ENCODE measurements around the gene CFAP100.

CFAP100 gene

DNA sequence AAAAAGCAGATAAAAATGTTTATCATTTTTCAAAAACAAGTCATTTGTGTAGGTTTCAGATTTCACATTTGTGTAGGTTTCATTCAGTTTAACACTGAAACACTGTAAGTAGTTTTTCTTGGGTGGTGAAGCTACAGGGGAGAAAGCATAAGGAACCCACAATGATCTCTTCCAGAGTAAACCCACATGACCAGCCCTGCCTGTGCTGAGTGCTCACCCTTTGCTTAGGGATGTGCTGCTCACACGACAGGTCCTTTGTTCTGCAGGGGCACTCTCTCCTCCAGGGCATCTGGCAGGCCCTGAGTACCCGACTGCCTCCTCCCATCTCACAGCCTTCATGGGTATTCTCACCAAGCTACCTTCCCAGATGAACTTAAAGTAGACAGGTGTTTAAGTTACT is 52.1 kb downstream of the CFAP100 start:
- TF ChIP-seq TAF1 (IDR thresholded peaks at IDR 0.05; ENCODE audit: borderline replicate concordance, insufficient read depth, low read length) (no peak), FOXP2 (optimal IDR thresholded peaks at IDR 0.05; ENCODE audit: borderline replicate concordance, extremely low read depth, extremely low read length, insufficient read depth) (no peak), POLR2AphosphoS5 (IDR thresholded peaks at IDR 0.05; ENCODE audit: low read depth, low read length) (no peak), SIN3A (IDR thresholded peaks at IDR 0.05; ENCODE audit: borderline replicate concordance, insufficient read depth, low read length) (no peak)
- TF ChIP-seq, protein P1, sequence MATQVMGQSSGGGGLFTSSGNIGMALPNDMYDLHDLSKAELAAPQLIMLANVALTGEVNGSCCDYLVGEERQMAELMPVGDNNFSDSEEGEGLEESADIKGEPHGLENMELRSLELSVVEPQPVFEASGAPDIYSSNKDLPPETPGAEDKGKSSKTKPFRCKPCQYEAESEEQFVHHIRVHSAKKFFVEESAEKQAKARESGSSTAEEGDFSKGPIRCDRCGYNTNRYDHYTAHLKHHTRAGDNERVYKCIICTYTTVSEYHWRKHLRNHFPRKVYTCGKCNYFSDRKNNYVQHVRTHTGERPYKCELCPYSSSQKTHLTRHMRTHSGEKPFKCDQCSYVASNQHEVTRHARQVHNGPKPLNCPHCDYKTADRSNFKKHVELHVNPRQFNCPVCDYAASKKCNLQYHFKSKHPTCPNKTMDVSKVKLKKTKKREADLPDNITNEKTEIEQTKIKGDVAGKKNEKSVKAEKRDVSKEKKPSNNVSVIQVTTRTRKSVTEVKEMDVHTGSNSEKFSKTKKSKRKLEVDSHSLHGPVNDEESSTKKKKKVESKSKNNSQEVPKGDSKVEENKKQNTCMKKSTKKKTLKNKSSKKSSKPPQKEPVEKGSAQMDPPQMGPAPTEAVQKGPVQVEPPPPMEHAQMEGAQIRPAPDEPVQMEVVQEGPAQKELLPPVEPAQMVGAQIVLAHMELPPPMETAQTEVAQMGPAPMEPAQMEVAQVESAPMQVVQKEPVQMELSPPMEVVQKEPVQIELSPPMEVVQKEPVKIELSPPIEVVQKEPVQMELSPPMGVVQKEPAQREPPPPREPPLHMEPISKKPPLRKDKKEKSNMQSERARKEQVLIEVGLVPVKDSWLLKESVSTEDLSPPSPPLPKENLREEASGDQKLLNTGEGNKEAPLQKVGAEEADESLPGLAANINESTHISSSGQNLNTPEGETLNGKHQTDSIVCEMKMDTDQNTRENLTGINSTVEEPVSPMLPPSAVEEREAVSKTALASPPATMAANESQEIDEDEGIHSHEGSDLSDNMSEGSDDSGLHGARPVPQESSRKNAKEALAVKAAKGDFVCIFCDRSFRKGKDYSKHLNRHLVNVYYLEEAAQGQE (IDR thresholded peaks at IDR 0.05; ENCODE audit: insufficient read depth in 1 of 2, low read depth in 2 of 2, low read length in 2 of 2), result no peak

DNA sequence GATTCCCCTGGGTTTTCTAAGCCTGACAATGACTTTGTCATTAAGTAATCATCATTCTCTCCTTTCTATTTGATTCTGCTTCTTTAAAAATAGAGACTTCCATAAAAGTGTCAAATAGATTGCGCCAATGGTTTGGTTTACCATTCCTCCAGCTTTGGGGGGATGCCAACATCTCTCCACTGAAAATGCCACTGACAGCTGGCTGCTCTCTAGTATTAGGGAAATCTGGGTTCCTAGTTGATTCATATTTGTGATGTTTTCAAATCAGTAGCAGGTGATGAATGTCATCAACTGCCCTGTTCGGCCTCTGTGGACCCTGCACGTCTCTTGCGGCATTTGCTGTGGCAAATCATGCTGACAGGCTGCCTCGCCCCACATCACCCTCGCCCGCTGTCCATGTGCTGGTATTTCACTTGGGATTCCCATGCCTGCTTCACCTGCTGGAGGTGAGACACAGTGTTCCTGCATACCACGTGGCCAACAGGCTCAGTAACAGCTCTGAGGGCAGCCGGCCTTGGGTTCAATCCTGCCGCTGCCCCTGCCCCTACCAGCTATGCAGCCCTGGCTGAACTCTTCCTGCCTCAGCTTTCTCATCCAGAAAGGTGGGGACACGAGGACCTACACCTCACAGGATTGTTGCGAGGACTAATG is 52.9 kb downstream of the CFAP100 start:
- TF ChIP-seq FOXP2 (optimal IDR thresholded peaks at IDR 0.05; ENCODE audit: borderline replicate concordance, extremely low read depth, extremely low read length, insufficient read depth) (no peak), TAF1 (IDR thresholded peaks at IDR 0.05; ENCODE audit: borderline replicate concordance, insufficient read depth, low read length) (no peak), SIN3A (IDR thresholded peaks at IDR 0.05; ENCODE audit: borderline replicate concordance, insufficient read depth, low read length) (no peak), POLR2AphosphoS5 (IDR thresholded peaks at IDR 0.05; ENCODE audit: low read depth, low read length) (no peak)

DNA sequence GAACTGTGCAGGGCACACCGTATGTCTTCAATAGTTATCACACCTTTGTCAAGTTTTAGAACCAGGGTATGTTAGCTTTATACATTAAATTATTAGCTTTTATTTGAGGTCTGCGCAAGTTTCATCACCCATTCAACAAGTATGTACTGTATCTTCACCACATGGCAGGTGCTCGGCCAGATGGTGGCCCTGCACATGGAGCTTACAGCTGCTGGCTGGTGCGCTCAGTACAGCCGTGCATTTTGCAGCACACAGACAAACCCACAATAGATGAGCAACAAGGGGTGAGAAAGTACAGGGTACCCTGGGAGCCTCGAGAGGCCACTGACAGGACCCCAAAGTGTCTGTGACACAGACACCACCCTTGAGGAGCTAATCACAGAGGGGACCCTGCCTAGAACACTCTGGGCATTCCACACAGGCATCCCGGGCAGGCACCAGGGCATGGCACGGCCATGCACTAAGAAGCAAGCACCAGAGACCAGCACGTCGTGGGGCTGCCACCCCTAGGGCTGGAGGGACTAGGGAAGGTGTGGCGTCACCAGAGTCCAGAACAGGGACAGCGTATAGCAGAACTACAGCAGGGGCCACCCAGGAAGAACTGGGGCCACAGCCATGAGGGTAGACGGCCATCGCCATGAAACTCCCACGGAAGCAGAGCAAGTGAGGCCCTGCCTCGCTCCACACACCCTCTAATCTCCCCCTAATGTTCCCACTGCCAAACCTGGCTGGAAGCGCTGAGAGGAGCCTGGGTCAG is 53.6 kb downstream of the CFAP100 start:
- TF ChIP-seq FOXP2 (optimal IDR thresholded peaks at IDR 0.05; ENCODE audit: borderline replicate concordance, extremely low read depth, extremely low read length, insufficient read depth) (no peak), TAF1 (IDR thresholded peaks at IDR 0.05; ENCODE audit: borderline replicate concordance, insufficient read depth, low read length) (no peak)

DNA sequence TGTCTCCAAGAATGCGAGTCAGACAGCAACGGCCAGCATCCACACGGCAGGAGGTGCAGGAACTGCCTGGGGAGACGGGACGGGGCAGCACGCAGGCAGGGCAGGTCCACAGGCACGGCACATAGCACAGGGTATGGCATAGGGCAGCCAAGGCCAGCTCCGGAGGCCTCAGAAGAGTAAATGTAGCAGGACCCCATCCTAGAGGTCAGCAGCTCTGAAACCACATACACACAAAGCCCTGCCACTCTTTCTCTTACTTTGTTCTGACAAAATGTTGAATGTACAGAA is 54.1 kb downstream of the CFAP100 start:
- TF ChIP-seq TAF1 (IDR thresholded peaks at IDR 0.05; ENCODE audit: borderline replicate concordance, insufficient read depth, low read length), result no peak
- no peak for TF ChIP-seq POLR2AphosphoS5 (IDR thresholded peaks at IDR 0.05; ENCODE audit: low read depth, low read length)
- TF ChIP-seq, protein P1 (IDR thresholded peaks at IDR 0.05; ENCODE audit: insufficient read depth in 1 of 2, low read depth in 2 of 2, low read length in 2 of 2), result no peak
- TF ChIP-seq SIN3A (IDR thresholded peaks at IDR 0.05; ENCODE audit: borderline replicate concordance, insufficient read depth, low read length), result no peak
- no peak for TF ChIP-seq FOXP2 (optimal IDR thresholded peaks at IDR 0.05; ENCODE audit: borderline replicate concordance, extremely low read depth, extremely low read length, insufficient read depth)

DNA sequence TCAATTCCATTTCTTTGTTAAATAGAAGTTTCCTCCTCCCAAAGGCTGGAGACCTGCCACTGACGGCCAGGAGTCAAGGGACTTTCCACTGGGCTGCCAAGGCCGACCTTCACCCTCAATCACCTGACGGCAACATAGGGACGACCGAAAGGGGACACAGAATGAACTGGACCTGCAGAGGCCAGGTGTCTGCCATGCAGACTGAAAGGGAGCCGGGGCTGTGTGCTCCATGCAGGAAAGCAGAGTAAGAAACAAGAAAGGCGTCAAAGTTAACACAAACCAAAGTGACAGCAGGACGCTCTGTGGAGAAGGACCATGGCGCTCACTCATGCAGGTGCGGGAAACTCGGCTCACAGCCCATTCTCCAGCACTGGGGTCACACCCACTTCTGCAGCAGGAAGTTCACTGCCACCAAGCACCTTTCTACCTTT is 54.9 kb downstream of the CFAP100 start:
- TF ChIP-seq TAF1 (IDR thresholded peaks at IDR 0.05; ENCODE audit: borderline replicate concordance, insufficient read depth, low read length) (no peak), SIN3A (IDR thresholded peaks at IDR 0.05; ENCODE audit: borderline replicate concordance, insufficient read depth, low read length) (no peak), POLR2AphosphoS5 (IDR thresholded peaks at IDR 0.05; ENCODE audit: low read depth, low read length) (no peak), FOXP2 (optimal IDR thresholded peaks at IDR 0.05; ENCODE audit: borderline replicate concordance, extremely low read depth, extremely low read length, insufficient read depth) (no peak)
- TF ChIP-seq, protein P1 (IDR thresholded peaks at IDR 0.05; ENCODE audit: insufficient read depth in 1 of 2, low read depth in 2 of 2, low read length in 2 of 2), result no peak

DNA sequence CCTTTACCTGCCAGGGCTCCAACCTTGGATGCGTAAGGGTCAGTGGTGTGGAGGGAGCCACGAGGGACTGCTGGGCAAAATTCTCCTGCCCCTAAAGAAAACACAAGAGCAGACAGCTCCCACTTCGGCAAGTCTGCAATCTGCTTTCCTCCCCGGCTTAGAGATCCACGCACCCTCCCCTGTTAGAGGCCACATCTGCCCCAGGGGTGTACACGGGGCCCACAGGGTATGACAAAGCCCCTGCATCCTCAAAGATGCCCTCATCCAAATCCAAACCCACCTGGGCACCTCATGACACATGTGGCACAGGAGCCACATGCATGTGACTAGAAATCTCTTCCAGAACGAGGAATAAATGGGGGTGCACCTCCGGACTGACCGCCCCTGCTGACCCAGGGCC is 55.5 kb downstream of the CFAP100 start:
- TF ChIP-seq FOXP2 (optimal IDR thresholded peaks at IDR 0.05; ENCODE audit: borderline replicate concordance, extremely low read depth, extremely low read length, insufficient read depth), result no peak
- TF ChIP-seq SIN3A (IDR thresholded peaks at IDR 0.05; ENCODE audit: borderline replicate concordance, insufficient read depth, low read length), result no peak
- TF ChIP-seq POLR2AphosphoS5 (IDR thresholded peaks at IDR 0.05; ENCODE audit: low read depth, low read length), result no peak
- TF ChIP-seq, protein P1 (IDR thresholded peaks at IDR 0.05; ENCODE audit: insufficient read depth in 1 of 2, low read depth in 2 of 2, low read length in 2 of 2), result no peak
- TF ChIP-seq TAF1 (IDR thresholded peaks at IDR 0.05; ENCODE audit: borderline replicate concordance, insufficient read depth, low read length), result no peak
